ENCODE results near the gene ANO3. TPM values are rescaled to one million over a fixed set of nuclear protein-coding genes. Genes with fewer than 3 reads are reported as not detected.

The ANO3 gene
- total and polyA plus RNA-seq, 2 donors (not counting 3 experiments of a cell fraction or from before 2014, with no cell fraction given) = not detected

GRCh38 chr11:26348776-26349175 lies 16.8 kb downstream of the ANO3 start:
- H4K20me1 ChIP-seq (replicated peaks; ENCODE audit: control insufficient read depth, extremely low read depth, insufficient read depth, low read length) = no peaks in the 10 kb centered on the region
- no peak overlapping the region for H3K4me2 ChIP-seq (ENCODE audit: insufficient read depth, low read length)
- ChIA-PET POLR2A (no interaction called here), CTCF (no interaction called here)
- H3K4me3 ChIP-seq (replicated peaks in 1 of 3; ENCODE audit: insufficient read depth in 1 of 3, low read depth in 1 of 3, low read length in 3 of 3) = no peak overlapping the region
- no peak overlapping the region for H2AFZ ChIP-seq (ENCODE audit: low read depth, low read length)
- no peak for DNase-seq (ENCODE audit: low read depth, low spot score)
- H3K27ac ChIP-seq (ENCODE audit: insufficient read depth, low read depth, low read length) = no peak overlapping the region
- H3K27me3 ChIP-seq (ENCODE audit: control insufficient read depth in 2 of 2, insufficient read depth in 2 of 2, low read length in 2 of 2) = no peaks in the 10 kb centered on the region
- TF ChIP-seq JUN (IDR thresholded peaks at IDR 0.05; ENCODE audit: borderline replicate concordance, insufficient read depth, insufficient read length, low read depth) (no peak), MYC (IDR thresholded peaks at IDR 0.05; ENCODE audit: low read depth, low read length) (no peak), GATA2 (IDR thresholded peaks at IDR 0.05; ENCODE audit: insufficient read depth, insufficient read length, low read depth, low read length) (no peak), POLR2A (IDR thresholded peaks at IDR 0.05; ENCODE audit: low read depth, low read length) (no peak), EZH2 (IDR thresholded peaks at IDR 0.05; ENCODE audit: borderline replicate concordance, low read depth, low read length, severe bottlenecking) (no peak)
- TF ChIP-seq, protein P1, sequence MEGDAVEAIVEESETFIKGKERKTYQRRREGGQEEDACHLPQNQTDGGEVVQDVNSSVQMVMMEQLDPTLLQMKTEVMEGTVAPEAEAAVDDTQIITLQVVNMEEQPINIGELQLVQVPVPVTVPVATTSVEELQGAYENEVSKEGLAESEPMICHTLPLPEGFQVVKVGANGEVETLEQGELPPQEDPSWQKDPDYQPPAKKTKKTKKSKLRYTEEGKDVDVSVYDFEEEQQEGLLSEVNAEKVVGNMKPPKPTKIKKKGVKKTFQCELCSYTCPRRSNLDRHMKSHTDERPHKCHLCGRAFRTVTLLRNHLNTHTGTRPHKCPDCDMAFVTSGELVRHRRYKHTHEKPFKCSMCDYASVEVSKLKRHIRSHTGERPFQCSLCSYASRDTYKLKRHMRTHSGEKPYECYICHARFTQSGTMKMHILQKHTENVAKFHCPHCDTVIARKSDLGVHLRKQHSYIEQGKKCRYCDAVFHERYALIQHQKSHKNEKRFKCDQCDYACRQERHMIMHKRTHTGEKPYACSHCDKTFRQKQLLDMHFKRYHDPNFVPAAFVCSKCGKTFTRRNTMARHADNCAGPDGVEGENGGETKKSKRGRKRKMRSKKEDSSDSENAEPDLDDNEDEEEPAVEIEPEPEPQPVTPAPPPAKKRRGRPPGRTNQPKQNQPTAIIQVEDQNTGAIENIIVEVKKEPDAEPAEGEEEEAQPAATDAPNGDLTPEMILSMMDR (IDR thresholded peaks at IDR 0.05; ENCODE audit: extremely low read depth in 1 of 2, insufficient read depth in 1 of 2, low read depth in 1 of 2, low read length in 2 of 2) = no peak
- TF ChIP-seq, protein P2, sequence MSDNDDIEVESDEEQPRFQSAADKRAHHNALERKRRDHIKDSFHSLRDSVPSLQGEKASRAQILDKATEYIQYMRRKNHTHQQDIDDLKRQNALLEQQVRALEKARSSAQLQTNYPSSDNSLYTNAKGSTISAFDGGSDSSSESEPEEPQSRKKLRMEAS (IDR thresholded peaks at IDR 0.05; ENCODE audit: insufficient read depth, insufficient read length) = no peak
- no peaks in the 10 kb centered on the region for H3K9me3 ChIP-seq (replicated peaks; ENCODE audit: control insufficient read depth, insufficient read depth, low read length)
- no peaks in the 10 kb centered on the region for H3K36me3 ChIP-seq (ENCODE audit: control insufficient read depth in 2 of 2, extremely low read depth in 1 of 2, insufficient read depth in 2 of 2, low read length in 2 of 2)
- no peak overlapping the region for H3K9ac ChIP-seq (replicated peaks; ENCODE audit: extremely low read depth, insufficient read depth, low read length)
- dilution Hi-C loops (cut with MboI; ENCODE audit: extremely low pct_ligation_motif_present, low sequenced_read_pairs) (no loop called here), intact Hi-C loops (cut with micrococcal nuclease) (no loop called here)
- H3K4me1 ChIP-seq (ENCODE audit: control insufficient read depth, extremely low read depth, insufficient read depth, low read length) = no peaks in the 10 kb centered on the region
- no peak for FAIRE-seq
- no peaks in the 10 kb centered on the region for H3K79me2 ChIP-seq (ENCODE audit: control insufficient read depth, insufficient read depth, low read length)
- H3K9me1 ChIP-seq (replicated peaks; ENCODE audit: control insufficient read depth, extremely low read depth, insufficient read depth, low read length) = no peaks in the 10 kb centered on the region
- BruUV-seq (replicated peaks) = no TSS peak

Data from endothelial cell of umbilical vein (primary cell).